HG03354 (cell line): ENCODE data around the gene NPPC.
A peak's percentile ranks its signal among the peaks of the same experiment; 100 is the strongest.
"Not testable (repeated sequence)": the region's sequence is repeated elsewhere in the genome, so short reads cannot be mapped to it uniquely, and the experiment has no call there.

ENCODE experiments used
- ATAC-seq: cut with Tn5 transposase; IDR thresholded peaks from one replicate; pipeline ENCODE4 v1.9.1; 2021; ENCODE audit warnings: mild to moderate bottlenecking; ENCODE audit not compliant: unreplicated experiment, poor library complexity, severe bottlenecking

NPPC gene, protein sequence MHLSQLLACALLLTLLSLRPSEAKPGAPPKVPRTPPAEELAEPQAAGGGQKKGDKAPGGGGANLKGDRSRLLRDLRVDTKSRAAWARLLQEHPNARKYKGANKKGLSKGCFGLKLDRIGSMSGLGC

DNA sequence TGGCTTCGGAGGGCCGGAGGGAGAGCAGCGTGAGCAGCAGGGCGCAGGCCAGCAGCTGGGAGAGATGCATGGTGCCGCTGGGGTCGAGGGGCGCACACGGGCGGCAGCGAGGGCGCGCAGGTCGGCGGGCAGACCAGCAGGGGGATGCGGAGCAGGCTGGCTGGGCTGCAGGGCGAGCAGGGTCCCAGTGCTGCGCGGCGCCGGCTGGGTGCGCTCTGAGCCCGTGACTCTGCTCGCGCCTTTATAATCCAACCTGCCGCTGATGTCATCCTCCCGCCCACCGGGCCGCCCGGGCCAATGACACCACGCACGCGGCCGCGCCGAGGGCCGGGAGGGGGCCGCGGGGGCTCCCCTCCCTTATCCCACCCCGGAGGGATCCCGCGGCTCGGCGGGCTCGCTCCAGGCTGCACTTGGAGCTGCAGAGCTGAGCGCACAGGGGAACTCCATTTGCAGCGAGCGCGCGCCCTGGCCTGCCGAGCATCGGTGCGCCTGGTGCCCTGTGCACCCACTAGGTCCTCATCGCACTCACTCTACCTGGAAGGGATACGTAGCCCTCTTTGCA, at the start of gene NPPC:
Gene NPPC (minus strand): TSS at position 217 of the 562 bp plus-strand sequence. CDS start 147 bp downstream, at position 70.
- ATAC-seq, result peak; percentile 80

DNA sequence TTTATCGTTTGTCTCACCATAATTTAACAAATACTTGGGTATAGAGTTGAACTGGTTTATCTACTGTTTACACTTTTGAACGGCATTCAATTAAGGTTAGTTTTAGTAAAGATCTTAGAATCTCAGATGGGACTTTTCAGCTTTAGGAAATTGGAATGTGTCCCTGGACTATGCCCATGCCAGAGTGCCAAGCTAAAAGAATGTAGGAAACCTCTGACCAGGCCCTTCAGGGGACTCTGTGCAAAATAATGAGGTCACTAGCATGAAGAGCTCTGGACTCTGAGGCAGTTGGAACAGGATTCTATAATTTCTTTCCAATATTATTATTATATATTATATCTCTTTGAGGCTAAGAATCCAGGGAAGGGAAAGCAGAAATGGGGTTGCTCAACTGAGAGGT, 48.8 kb upstream of the NPPC start:
- no peak for ATAC-seq

DNA sequence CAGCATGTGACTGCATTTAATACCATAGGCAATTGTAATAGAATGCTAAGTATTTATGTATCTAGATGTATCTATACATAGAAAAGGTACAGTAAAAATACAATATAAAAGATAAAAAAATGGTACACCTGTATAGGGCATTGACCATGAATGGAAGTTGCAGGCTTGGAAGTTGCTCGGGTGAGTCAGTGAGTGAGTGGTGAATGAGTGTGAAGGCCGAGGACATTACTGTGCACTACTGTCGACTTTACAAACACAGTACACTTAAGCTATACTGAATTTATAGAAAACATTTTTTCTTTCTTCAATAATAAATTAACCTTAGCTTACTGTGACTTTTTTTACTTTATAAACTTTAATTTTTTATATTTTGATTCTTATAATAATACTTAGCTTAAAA, 44.3 kb upstream of the NPPC start:
- ATAC-seq, result no peak

DNA sequence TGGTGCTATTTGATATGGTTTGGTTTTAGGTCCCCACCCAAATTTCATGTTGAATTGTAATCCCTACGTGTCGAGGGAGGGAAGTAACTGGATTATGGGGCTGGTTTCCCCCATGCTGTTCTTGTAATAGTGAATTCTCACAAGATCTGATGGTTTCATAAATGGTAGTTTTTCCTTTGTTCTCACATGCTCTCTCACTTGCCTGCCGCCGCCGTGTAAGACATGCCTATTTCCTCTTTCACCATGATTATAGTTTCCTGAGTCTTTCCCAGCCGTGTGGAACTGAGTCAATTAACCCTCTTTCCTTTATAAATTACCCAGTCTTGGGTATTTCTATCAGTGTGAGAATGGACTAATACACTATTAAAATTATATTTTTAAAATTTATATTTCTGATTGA, 42.6 kb upstream of the NPPC start:
- no peak for ATAC-seq

DNA sequence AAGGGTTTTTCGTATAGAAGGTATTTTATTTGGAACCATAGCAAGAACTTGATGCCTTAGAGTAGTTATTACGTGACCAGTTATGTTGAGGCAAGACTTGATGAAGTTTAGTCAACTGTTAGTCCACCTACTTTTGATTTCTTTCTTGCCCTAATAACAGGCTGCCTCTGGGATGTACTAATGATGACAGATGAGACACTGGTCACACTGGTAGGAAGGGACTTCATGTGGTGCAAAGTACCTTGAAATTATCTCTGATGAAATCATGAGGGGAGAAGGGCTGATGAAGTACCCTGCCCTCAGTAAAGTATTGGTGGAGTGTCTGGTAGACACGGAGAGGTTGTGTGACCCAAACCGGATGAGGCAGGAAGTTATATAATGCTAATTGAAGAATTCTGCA, 40.7 kb upstream of the NPPC start:
- no peak for ATAC-seq

DNA sequence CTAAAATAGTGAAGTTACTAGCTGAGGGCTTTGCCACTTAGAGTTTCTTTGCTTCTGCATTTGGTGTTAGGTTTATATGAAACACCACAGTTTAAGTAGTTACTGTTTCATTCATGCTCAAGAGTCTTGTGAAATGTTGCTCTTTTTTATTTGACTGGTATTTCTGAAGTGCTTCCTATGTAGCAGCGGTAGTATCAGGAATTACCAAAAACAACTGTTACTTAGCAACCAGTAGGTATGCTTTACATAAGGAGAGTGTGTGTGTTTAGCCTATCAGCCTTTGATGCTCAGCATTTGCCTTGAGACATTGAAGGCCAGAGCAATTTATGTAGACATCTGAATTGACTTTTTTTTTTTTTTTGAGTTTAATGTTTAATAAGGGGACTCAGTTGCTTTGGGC, 38.9 kb upstream of the NPPC start:
- no peak for ATAC-seq

DNA sequence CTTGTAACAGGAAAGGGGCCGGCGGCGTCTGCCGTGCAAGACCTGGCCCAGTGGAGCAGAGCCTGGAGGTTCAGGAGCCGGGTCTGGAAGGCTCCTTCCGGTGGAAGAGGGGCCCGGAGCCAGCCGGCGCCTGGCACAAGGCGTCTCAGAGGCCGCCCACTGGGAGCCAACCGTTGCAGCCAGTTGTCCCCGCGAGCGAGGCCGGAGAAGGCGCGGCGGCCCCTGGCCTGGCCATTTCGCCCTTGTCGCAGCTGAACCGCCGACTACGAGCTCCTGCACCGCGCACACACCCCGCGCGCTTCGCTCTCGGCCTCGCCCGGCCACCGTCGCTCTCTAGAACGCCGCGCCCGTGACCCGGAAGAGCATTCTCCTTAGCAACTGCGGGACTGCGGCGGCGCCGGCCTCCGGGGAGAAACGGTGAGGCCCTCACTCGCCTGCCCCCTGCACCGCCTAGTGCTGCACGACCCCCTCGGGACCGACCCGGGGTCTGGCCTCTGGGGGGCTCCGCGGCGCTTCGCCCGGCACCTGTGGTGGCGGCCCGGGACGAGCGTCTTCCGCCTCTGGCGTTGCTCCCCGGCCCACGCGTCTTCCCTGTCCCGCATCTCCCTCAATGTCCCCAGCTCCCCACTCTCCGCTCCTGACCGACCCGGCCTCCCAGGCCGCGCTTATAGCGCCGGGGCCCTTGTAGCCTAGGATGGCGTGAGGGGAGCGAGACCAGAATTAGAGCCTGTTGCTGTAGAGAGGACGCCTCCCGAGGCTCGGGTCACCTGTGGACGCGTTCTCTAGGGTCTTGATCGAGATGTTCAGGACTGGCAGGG, 35.4 kb upstream of the NPPC start, which contains the start of gene DIS3L2:
Gene DIS3L2 (plus strand): TSS at position 365 of the 818 bp plus-strand sequence. CDS start 53,215 bp downstream, outside the sequence.
- peak; percentile 95 for ATAC-seq

DNA sequence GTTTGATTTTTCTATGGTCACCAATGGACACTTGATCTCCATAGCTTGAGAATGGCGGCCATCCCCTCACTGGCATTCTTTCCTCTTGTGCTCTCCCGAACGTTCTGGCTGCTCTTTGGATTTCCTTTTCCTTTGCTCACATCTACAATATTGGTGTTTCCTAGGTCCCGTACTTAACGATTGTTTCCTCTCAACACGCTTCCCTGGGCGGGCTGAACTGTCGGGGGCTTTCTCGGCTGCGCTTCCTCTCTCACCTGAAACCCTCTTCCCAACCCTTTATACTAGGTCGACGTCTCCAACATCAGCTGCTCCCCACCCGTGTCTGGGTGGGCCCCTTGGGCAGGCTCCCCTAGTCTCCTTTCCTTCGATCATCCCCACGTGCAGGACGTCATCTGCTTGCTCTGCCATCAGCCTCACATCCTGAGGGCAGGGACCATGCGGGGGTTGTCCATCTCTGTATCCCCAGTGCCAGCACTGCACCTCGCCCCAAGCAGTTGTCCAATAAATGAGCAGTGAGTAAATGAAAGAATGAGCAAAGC, 34.7 kb upstream of the NPPC start:
- no peak for ATAC-seq

DNA sequence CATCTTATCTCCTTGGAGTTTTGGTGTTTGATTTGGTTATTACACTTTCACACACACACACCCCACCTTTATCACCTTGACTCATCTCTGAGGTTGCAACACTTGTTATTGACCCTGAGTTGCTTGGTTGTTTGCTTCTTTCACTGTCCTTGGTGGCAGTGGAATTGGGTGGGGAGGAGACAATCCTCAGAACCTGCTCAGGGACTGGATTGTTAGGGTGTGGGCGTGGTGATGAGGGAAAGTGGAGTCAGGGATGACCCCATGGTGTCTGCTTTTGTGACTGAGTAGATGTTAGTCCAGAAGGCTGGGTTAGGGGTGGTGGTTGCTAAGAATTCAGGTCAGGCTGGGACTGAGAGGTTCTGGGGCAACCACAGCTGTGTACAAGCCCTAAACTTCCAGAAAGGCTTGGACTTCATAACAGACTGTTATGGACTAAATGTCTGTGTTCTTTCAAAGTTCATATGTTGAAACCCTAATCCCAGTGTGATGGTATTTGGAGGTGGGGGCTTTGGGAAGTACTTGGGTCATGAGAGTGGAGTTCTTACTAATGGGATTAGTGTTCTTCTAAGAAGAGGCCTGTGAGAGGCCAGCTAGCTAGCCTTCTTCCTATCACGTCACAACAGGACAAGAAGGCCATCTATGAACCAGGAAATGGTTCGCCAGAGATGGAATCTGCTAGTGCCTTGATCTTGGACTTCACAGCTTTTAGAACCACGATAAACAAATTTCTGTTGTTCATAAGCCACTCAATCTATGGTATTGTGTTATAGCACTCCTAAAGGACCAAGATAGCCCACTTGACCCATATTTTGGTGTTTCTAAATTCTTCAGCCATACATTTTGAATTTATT, 31.9 kb upstream of the NPPC start:
- no peak for ATAC-seq

DNA sequence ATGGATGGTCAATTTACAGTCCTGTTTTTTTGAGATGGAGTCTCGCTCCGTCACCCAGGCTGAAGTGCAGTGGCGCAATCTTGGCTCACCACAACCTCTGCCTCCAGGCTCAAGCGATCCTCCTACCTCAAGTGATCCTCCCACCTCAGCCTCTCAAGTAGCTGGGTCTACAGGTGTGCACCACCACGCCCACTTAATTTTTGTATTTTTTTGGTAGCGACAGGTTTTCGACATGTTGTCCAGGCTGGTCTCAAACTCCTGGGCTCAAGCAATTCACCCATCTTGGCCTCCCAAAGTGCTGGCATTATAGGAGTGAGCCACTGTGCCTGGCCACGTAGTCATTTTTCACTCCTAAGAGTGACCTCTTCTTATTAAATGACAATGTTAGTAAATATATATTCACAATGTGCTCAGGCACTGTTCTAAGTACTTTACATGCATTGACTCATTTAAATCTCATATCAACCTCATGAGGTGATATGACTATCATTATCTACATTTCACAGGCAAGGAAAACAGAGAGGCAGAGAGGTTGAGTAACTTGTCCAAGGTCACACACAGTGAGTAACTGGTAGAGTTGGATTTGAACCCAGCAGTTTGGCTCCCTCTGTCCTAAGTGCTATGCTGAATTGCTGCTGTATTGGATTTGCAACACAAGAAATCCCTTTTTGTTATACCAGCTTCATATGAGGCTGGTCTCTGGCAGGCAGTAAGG, 29.7 kb upstream of the NPPC start:
- no peak for ATAC-seq

DNA sequence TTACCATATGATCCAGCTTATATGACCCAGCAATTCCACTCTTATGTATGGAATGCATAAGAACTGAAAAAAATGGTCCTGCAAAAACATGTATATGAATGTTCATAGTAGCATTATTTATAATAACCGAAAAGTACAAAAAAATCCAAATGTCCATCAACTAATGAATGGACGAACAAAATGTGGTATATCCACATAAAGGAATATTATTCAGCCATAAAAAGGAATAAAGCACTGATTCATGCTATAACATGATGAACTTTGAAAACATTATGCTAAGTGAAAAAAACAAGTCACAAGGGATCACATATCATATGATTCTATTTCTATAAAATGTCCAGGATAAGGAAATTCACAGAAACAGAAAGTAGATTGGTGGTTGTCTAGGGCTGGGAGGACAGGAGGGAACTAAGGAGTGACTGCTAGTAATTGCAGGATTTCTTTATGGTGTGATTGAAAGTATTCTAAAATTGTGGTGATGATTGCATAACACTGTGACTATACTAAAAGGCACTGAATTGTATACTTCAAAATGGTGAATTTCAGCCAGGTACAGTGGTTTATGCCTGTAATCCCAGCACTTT, 25.3 kb upstream of the NPPC start:
- no peak for ATAC-seq

DNA sequence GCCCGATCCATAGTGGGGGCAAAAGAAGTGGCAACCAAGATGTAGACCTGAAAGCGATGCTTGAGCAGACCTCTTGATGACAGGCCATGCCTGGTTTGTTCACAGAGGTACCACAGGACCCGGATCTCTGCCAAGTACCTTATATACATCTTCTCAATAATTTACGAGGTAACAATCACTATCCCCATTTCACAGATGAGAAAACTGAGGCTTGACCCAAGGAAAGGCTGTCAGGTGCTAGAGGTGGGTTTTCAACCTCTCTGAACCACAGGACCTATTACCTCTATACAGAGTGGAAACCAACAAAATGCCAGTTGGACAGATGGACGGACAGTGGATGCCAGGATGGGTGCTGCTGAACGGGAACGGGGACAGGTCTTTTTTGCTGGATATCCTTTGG, 21.5 kb upstream of the NPPC start:
- ATAC-seq, result no peak

DNA sequence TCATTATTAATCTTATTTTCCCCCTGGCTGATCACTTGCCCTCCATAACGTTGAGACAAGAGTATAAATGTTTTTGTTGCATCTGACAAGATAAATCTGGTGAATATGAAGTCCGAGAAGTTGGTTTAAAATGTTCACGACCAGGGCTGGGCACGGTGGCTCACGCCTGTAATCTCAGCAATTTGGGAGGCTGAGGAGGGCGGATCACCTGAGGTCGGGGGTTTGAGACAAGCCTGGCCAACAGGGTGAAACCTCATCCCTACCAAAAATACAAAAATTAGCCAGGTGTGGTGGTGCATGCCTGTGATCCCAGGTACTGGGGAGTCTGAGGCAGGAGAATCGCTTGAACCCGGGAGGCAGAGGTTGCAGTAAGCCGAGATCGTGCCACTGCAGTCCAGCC, 20.9 kb upstream of the NPPC start:
- not testable (repeated sequence) for ATAC-seq

DNA sequence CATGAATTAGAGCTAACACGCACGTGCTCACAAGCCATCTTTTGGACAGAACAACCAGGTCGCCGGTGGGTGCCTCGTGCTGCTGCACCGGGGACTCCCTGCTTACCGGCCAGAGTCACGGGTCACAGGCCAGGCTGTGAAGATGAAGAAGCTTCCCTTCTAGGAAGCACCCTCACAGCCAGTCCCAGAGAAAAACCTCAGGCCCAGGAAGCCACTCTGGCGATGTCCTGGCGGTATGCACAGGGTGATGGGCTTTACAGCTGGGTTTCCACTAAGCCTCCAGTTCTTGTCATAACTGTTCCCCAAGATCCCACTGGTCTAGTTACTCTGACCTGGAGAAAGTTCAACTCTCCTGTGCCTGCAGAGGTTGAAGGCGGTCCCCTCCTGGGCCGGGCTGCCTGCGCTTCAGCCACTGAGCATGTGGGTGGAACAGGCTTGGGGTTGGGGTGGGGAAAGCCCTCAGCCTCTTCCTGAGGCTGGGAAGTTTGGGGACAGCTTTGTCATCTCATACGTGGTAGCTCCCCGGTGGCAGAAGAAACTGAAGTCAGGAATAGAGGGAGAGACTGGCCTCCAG, 20.1 kb upstream of the NPPC start:
- ATAC-seq, result no peak

DNA sequence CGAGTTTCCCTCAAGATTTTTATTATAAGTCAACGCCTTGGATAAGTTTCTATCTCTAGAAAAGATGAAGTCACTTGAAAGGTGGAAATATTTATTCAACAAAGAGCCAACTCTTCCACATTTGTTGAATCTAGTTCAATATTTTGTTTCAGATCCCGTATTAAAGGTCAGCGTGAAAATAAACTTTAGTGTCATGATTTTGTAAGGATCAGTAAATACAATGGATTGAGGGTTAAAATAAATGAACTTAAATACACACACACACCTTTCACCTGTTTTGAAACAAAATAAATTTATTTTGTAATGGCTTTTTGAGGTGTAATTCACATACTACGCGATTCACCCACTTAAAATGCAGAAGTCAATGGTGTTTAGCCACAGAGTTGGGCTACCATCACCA, 16.0 kb upstream of the NPPC start:
- no peak for ATAC-seq

DNA sequence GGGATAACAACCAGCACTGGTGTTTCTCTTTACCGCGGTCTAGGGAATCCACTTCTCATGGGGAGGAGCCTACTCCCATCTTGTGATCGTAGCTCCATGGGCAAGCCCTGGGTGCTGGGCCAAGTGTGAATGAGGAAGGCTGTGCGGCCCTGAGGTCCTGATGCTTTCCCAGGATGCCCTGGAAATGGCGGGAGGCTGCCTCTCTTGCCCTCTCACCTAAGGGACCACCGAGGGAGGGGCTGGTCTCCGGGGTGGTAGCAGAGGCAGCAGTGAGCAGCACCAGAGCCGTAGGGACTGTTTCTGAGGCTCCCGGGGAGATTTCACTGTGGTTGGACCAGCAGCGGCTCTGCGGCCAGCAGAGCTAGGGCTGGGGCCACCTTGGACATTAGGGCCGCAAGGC, 15.5 kb upstream of the NPPC start:
- no peak for ATAC-seq

DNA sequence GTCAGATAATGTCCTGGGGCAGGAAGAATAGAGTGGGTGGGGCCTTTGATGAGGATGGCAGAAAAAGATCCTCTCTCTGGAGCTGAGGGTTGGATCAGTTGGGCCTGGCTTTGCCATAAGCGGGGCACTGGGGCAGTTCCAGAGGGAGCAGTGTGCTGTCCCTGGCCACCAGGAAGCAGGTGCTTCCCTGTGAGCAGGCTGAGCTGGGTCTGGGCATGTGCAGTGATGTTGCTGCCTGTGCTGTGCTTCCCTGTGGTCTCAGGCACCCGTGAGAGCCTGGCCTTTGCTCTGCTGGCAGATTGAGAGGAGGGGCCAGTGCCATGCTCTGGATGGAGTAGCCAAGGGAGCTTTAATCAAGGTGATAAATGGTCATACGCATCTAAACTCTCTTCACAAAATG, 14.6 kb upstream of the NPPC start:
- no peak for ATAC-seq

DNA sequence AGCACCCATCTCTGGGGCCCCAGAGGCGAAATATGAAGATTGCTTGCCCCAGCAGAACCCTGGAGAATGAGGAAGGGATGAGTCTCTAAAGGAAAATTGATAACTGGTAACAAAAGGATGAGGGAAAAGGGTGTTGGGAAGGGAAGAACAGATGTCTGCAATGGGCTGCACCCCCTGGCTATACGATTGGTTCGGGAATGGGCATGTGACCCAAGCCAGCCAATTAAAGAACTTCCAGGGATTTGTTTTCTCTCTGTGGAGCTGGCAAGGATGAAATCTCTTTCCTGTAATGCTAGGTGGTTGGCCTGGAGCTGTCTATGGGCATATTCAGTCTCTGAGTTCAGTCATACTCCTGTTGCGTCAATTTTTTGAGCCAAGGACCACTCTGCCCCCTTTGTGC, 12.8 kb upstream of the NPPC start:
- no peak for ATAC-seq

DNA sequence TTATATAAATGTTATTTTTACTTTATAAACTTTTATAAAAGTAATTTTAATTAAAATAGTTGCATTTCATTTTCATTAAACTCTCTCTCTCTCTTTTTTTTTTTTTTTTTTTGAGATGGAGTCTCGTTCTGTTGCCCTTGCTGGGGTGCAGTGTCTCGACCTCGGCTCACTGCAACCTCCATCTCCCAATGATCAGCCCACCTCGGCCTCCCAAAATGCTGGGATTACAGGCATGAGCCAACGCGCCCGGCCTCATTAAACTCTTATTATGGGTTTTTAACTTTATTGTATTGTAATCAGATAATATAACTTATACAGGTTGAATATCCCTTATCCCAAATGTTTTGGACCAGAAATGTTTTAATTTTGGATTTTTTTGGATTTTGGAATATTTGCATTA, 10.9 kb upstream of the NPPC start:
- ATAC-seq, result no peak
